Endothelial cell (in vitro differentiated cells): ENCODE measurements around the gene TCL1A. TPM values are rescaled to one million over a fixed set of nuclear protein-coding genes. Genes with fewer than 3 reads are reported as not detected.

Experiments
- DNase-seq: peaks from one replicate; pipeline ENCODE4 v3.0.0; 2021; ENCODE audit warnings: low spot score
- H3K27ac Mint-ChIP-seq: one replicate; pipeline ENCODE4 v1.8.0; 2021; ENCODE audit warnings: mixed read lengths, inconsistent platforms; ENCODE audit not compliant: unreplicated experiment
- H3K27me3 Mint-ChIP-seq: one replicate; pipeline ENCODE4 v1.8.0; 2021; ENCODE audit warnings: mild to moderate bottlenecking, moderate library complexity, mixed read lengths, inconsistent platforms; ENCODE audit not compliant: unreplicated experiment
- H3K36me3 Mint-ChIP-seq: one replicate; pipeline ENCODE4 v1.8.0; 2021; ENCODE audit warnings: mild to moderate bottlenecking, low read depth, mixed read lengths, inconsistent platforms; ENCODE audit not compliant: unreplicated experiment
- H3K4me1 Mint-ChIP-seq: one replicate; pipeline ENCODE4 v1.8.0; 2021; ENCODE audit warnings: mild to moderate bottlenecking, mixed read lengths, inconsistent platforms; ENCODE audit not compliant: unreplicated experiment
- H3K4me3 Mint-ChIP-seq: one replicate; pipeline ENCODE4 v1.8.0; 2021; ENCODE audit warnings: mild to moderate bottlenecking, mixed read lengths, inconsistent platforms; ENCODE audit not compliant: unreplicated experiment
- H3K9me3 Mint-ChIP-seq: one replicate; pipeline ENCODE4 v1.8.0; 2021; ENCODE audit warnings: mixed read lengths, inconsistent platforms; ENCODE audit not compliant: unreplicated experiment
- CTCF ChIP-seq: fragments of 200-600 bp; sonication (generic); IDR thresholded peaks from one replicate; pipeline ENCODE4 v1.5.0; 2021; ENCODE audit warnings: antibody characterized with exemption; ENCODE audit not compliant: unreplicated experiment
- total RNA-seq: library from RNA; stranded (reverse); fragmentation: NEBNext Ultra II Directional; extraction: Animal tissue kit (Norgen Biotek cat#: 25700); gene quantifications from one replicate; pipeline ENCODE4 v1.2.1, GENCODE V29; 2021; ENCODE audit not compliant: unreplicated experiment

The TCL1A gene
- total RNA-seq, 1 donor from 2014 or later: not detected

DNA sequence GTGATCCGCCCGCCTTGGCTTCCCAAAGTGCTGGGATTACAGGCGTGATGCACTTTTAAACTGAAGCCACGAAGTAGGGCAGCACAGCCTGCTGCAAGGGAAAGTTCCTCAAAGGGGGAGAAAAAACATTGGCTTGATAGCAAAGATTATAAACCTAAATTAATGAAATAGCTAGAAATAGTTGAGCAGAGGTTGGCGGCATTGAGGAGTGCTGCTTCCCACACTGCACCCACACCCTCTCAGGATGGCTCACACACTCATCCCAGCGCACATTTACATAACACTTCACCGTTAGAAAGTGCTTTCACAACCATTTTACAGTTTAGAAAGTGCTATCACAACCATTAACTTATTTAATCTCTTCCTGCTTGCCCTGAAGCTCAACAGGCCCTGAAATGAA is 44.4 kb upstream of the TCL1A start:
- H3K4me3 Mint-ChIP-seq: no peak overlapping the region
- no peaks in the 10 kb centered on the region for H3K36me3 Mint-ChIP-seq
- DNase-seq: no peak
- no peaks in the 10 kb centered on the region for H3K9me3 Mint-ChIP-seq
- peaks cover 25% of the 10 kb centered on the region for H3K4me1 Mint-ChIP-seq
- H3K27me3 Mint-ChIP-seq: no peaks in the 10 kb centered on the region
- no peak for TF ChIP-seq CTCF
- H3K27ac Mint-ChIP-seq: no peak overlapping the region

DNA sequence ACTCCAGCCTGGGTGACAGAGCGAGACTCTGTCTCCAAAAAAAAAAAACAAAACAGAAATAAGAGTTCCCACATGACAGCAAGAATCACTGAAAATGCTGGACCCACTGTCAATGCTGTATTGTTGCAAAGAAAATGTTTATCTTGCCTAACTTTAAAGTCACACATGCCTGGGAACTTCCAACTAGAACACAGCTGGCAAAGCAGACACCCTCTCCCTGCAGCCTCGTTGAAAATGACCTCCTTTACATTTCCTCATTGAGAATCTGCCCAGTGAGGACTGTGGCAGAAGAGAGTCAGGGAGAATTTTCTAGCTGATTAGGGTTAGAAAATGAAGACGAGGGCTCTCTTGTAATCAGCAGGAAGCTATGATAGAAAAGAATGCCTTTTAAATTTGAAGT is 42.8 kb upstream of the TCL1A start:
- Mint-ChIP-seq H3K9me3 (no peaks in the 10 kb centered on the region), H3K4me1 (peaks cover 29% of the 10 kb centered on the region), H3K27me3 (no peaks in the 10 kb centered on the region), H3K4me3 (no peak overlapping the region), H3K36me3 (no peaks in the 10 kb centered on the region), H3K27ac (no peak overlapping the region)
- DNase-seq: no peak
- TF ChIP-seq CTCF: no peak

DNA sequence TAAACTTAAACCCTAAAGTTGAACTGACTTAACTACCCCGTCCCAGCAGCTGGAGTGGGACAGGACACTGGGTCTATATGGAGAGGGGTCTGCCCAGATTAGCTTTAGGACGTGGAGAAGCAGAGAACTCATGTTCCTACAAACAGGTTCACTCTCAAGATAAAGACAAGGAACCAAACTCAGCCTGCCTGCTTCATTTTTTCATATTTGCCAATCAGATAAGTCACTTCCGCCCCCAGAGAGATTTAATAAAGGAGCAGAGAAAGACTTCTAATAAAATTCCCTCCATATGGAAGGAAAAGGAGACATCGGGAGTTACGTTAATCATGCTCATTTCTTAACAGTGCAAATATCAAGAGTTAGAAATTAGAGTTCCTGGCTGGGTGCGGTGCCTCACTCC is 42.2 kb upstream of the TCL1A start:
- H3K27me3 Mint-ChIP-seq: no peaks in the 10 kb centered on the region
- H3K27ac Mint-ChIP-seq: no peak overlapping the region

GRCh38 chr14:95741781-95742180 is 27.9 kb upstream of the TCL1A start:
- TF ChIP-seq CTCF: no peak
- no peaks in the 10 kb centered on the region for H3K9me3 Mint-ChIP-seq

More for the DNA sequence above, 42.2 kb upstream of the TCL1A start:
- Mint-ChIP-seq H3K4me3 (no peak overlapping the region), H3K9me3 (no peaks in the 10 kb centered on the region), H3K36me3 (no peaks in the 10 kb centered on the region), H3K4me1 (peaks cover 23% of the 10 kb centered on the region)
- no peak for TF ChIP-seq CTCF
- DNase-seq: no peak

DNA sequence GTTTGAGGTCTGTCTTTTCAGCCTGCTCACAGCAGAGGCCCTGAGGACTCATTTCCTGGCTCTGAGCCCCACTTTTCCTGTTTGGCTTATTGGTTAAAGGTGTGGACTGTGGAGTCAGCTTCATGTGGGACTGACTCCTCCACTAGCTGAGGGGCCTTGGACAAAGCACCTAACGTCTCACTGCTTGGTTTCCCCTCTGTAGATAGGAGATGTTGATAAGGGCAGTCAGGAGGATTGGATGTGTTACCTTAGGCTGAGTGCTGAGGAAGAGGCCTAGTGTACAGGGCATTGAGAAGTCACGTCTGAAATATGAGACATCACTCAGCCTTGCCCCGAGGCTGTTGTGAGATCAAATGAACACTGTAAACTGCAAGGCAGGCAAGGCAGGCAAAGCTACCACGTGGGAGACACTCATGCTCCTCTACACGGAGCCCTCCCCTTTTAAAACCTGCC is 27.1 kb upstream of the TCL1A start:
- Mint-ChIP-seq H3K36me3 (no peaks in the 10 kb centered on the region), H3K27me3 (peaks cover 3% of the 10 kb centered on the region), H3K4me1 (peaks cover 19% of the 10 kb centered on the region), H3K4me3 (no peak overlapping the region), H3K9me3 (no peaks in the 10 kb centered on the region), H3K27ac (no peak overlapping the region)
- TF ChIP-seq CTCF: no peak
- DNase-seq: no peak

More at GRCh38 chr14:95741781-95742180, 27.9 kb upstream of the TCL1A start:
- no peak for DNase-seq
- Mint-ChIP-seq H3K4me3 (no peak overlapping the region), H3K27ac (no peak overlapping the region), H3K27me3 (peaks cover 3% of the 10 kb centered on the region), H3K4me1 (peaks cover 19% of the 10 kb centered on the region), H3K36me3 (no peaks in the 10 kb centered on the region)
